Thoracic aorta (tissue), 2 donors: ENCODE results near the gene ZSCAN20. TPM values are rescaled to one million over a fixed set of nuclear protein-coding genes. Genes with fewer than 3 reads are reported as not detected.

Experiments
- ATAC-seq: fragments of 150-250 bp; one replicate; pipeline ENCODE4 v1.8.0; 2017; ENCODE audit warnings: low read depth; ENCODE audit not compliant: insufficient number of reproducible peaks, low FRiP score
- DNase-seq: peaks from one replicate; pipeline ENCODE4 v3.0.0-alpha.2; 2020; ENCODE audit warnings: low spot score
- H3K27ac ChIP-seq, 2 donors: fragments of 200-600 bp; sonication (generic); 1 replicate in 1 of 2; 2 replicates in 1 of 2; pipeline ENCODE4 v1.5.1; 2016; ENCODE audit warnings: mild to moderate bottlenecking in 2 of 2, moderate library complexity in 2 of 2
- H3K27me3 ChIP-seq: fragments of 200-600 bp; sonication (generic); replicated peaks from 2 replicates; pipeline ENCODE4 v1.6.0; 2016; ENCODE audit warnings: mild to moderate bottlenecking; ENCODE audit not compliant: insufficient read depth
- H3K36me3 ChIP-seq: fragments of 200-600 bp; sonication (generic); one replicate; pipeline ENCODE4 v1.5.1; 2016
- H3K4me1 ChIP-seq, 2 donors: fragments of 200-600 bp; sonication (generic); 1 replicate in 1 of 2; 2 replicates in 1 of 2; pipeline versions ENCODE4 v1.5.1 to v1.6.0; 2016; ENCODE audit warnings: low read depth in 2 of 2, mild to moderate bottlenecking in 1 of 2; ENCODE audit not compliant: control insufficient read depth in 1 of 2
- H3K4me3 ChIP-seq: fragments of 200-600 bp; sonication (generic); 2 replicates; pipeline ENCODE4 v1.5.1; 2016; ENCODE audit warnings: mild to moderate bottlenecking
- H3K9me3 ChIP-seq: fragments of 200-600 bp; sonication (generic); 2 replicates; pipeline ENCODE4 v1.5.1; 2016
- total RNA-seq, 2 donors: library from RNA; depleted of rRNA; stranded (reverse); fragments of >200 nt; gene quantifications; one replicate each; pipeline versions ENCODE4 v1.1.0 to v1.2.3, GENCODE V29; 2016
- TF ChIP-seq, protein P1 (sequence below): fragments of 200-600 bp; sonication (generic); IDR thresholded peaks from one replicate; pipeline ENCODE4 v1.5.1; 2019; ENCODE audit warnings: antibody characterized with exemption

Gene ZSCAN20
- total RNA-seq, 2 donors from 2014 or later = 7.6 to 15.4 TPM

DNA sequence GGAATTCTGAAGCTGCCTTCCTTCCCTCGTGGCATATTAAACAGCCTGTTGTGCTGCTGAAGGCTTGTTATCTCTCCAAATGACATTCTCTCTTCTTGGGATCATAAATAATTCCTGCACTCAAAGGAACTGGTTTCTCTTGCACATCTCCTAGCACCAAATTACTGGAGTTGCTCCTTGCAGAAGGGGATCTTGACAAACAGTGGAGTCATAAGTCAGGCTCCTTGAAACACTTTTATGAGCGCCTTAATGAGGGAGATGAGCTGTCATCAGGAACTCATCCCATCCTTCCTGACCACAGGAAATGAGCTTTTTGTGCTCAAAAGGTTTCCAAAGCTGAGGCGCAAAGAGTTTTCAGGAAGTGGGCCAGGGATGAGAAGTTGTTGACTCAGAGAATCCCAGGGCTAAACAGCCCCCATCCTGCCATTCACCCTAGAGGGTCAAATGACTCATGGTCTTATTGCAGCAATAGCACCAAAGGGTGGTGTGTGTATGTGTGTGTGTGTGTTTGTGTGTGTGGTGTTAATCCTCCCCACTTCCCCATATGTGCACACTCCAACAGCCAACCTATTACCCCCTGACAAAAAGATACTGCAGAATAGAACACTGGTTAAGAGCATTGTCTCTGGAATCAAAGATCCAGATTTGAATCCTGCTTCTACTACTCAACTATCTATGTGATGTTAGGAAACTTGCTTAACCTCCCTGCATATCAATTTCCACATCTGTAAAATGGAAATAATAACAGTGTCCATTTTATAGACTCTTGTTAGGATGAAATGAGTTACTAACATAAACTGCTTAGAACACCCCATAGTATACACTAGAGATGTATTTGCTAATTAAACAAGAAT is 38.7 kb upstream of the ZSCAN20 start:
- DNase-seq (peak; percentile 20), ATAC-seq (no peak)
- no peaks in the 10 kb centered on the region for H3K9me3 ChIP-seq
- TF ChIP-seq, protein P1, sequence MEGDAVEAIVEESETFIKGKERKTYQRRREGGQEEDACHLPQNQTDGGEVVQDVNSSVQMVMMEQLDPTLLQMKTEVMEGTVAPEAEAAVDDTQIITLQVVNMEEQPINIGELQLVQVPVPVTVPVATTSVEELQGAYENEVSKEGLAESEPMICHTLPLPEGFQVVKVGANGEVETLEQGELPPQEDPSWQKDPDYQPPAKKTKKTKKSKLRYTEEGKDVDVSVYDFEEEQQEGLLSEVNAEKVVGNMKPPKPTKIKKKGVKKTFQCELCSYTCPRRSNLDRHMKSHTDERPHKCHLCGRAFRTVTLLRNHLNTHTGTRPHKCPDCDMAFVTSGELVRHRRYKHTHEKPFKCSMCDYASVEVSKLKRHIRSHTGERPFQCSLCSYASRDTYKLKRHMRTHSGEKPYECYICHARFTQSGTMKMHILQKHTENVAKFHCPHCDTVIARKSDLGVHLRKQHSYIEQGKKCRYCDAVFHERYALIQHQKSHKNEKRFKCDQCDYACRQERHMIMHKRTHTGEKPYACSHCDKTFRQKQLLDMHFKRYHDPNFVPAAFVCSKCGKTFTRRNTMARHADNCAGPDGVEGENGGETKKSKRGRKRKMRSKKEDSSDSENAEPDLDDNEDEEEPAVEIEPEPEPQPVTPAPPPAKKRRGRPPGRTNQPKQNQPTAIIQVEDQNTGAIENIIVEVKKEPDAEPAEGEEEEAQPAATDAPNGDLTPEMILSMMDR = no peak
- no peak overlapping the region for H3K4me3 ChIP-seq
- H3K27ac ChIP-seq = no peak overlapping the region
- no peaks in the 10 kb centered on the region for H3K36me3 ChIP-seq
- H3K27me3 ChIP-seq = no peaks in the 10 kb centered on the region
- H3K4me1 ChIP-seq = peaks cover 0 to 15% of the 10 kb centered on the region in 2 donors

DNA sequence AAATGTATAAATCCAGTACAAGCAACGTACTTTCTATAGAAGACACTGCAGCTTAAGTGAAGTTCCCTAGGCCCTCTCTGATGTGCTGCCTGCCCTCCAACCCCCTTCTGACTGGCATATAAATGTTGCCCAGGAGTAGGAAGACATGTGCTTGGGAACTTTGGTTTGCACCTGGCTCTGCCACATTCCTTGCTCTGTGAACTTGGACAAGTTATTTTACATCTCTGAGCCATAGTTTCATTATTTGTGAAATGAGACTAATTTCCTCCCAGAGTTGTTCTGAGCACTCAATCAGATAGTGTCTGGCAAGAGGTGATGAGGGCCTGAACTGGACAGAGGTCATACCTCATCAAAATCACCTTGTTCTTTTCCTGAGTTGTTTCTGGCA is 38.1 kb upstream of the ZSCAN20 start:
- H3K4me3 ChIP-seq = no peak overlapping the region
- peaks cover 0 to 9% of the 10 kb centered on the region in 2 donors for H3K4me1 ChIP-seq
- TF ChIP-seq, protein P1 = no peak
- DNase-seq (no peak), ATAC-seq (no peak)
- no peak overlapping the region for H3K27ac ChIP-seq
- no peaks in the 10 kb centered on the region for H3K9me3 ChIP-seq
- H3K36me3 ChIP-seq = no peaks in the 10 kb centered on the region
- no peaks in the 10 kb centered on the region for H3K27me3 ChIP-seq

DNA sequence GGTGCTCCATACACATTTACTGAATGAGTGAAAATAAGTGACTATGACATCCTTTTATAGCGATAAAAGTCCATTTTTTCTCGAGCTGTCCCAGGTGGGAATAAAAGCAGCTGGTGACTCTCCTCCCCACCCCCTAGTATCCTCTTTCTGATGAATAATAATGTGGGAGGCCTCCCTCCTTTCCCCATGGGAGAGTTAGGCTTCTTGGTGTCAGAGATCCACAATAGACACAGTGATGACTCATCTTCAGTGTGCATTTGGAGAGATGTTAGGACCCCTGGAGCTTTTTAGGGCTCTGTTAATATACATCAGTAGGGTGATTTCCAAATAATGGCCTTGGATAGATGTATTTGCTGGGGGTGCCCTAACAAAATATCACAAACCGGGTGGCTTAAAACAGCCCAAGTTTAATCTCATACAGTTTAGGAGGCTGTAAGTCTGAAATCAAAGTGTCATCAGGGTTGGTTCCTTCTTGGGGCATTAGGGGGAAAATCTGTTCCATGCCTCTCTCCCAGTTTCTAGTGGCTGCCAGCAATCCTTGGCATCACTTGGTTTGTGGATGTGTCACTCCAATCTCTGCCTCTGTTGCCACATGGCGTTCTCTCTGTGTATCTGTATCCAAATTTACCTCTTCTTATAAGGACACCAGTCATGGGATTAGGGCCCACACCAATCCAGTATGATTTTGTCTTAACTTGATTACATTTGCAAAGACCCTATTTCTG is 37.2 kb upstream of the ZSCAN20 start:
- TF ChIP-seq, protein P1 = no peak
- Histone ChIP-seq H3K4me3 (no peak overlapping the region), H3K36me3 (no peaks in the 10 kb centered on the region), H3K9me3 (no peaks in the 10 kb centered on the region), H3K27ac (no peak overlapping the region), H3K4me1 (no peaks in the 10 kb centered on the region), H3K27me3 (no peaks in the 10 kb centered on the region)
- DNase-seq (no peak), ATAC-seq (no peak)

DNA sequence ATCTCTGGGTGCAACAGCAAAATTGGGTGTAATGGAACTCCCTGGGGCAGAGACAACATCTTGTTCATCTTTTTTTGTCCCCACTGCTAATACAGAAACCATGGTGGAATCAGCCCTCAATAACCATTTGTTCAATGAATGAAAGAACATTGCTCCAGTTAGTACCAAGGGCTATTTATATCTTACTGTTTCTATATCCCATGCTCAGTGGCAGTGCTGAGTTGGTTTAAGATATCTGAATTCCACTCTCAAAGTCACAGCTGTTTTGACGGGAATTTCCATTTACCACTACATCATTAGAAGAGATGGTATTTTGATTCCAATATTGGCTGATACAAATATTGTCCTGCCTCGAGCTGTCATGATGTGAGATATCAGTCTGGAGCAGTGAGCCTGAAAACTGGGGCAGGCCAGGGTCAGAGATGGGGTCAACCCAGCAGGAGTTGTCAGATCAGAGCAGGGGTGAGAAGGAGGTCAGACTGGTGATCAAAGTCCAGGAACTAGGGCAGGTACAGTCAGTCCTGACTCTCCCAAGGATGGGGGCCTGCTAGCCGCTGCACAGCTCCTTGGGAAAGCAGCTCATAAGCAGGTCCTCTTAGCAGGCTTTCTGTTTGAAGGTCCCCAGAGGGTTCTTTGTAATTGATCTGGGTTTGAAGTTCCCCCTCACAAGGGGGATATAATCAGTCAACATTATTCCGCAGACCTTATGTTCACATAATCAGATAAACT is 35.7 kb upstream of the ZSCAN20 start:
- Histone ChIP-seq H3K9me3 (no peaks in the 10 kb centered on the region), H3K27me3 (no peaks in the 10 kb centered on the region), H3K4me3 (no peak overlapping the region), H3K27ac (no peak overlapping the region), H3K36me3 (no peaks in the 10 kb centered on the region), H3K4me1 (no peaks in the 10 kb centered on the region)
- DNase-seq = no peak
- no peak for ATAC-seq
- TF ChIP-seq, protein P1 = no peak
